ENCODE measurements around the gene LMF1. TPM values are rescaled to one million over a fixed set of nuclear protein-coding genes. Genes with fewer than 3 reads are reported as not detected.

The LMF1 gene
- polyA plus RNA-seq, 3 donors, result 5.9 to 14.7 (median 10.6) TPM

DNA sequence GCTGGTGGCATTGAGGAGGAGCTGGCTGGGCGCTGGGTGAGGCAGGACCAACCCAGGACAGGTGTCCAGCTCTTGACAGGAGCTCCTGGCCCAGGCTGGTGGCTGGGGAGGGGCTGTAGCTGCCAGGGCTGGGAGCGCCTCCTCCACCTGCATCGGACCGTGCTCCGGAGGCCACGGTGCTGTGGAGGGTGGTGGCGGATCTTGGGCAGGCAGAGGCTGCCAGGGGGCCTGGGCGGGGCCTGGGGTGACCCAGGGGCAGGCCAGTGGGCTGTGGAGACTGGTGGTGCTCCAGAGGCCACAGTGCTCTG lies 42.8 kb upstream of the LMF1 start:
- no peak overlapping the region for H3K9ac ChIP-seq (ENCODE audit: insufficient read depth, low read length, poor library complexity, severe bottlenecking)
- Mint-ChIP-seq H3K27ac (no peak overlapping the region), H3K36me3 (no peaks in the 10 kb centered on the region), H3K4me1 (no peaks in the 10 kb centered on the region), H3K4me3 (no peak overlapping the region), H3K9me3 (peaks cover 0 to 3% (median 0%) of the 10 kb centered on the region in 7 donors), H3K27me3 (ENCODE audit: low read depth in 3 of 3) (peaks cover 5 to 12% (median 8%) of the 10 kb centered on the region in 3 donors)
- no peaks in the 10 kb centered on the region for H3K9me3 ChIP-seq (replicated peaks in 1 of 2; ENCODE audit: control insufficient read depth in 1 of 2, insufficient read depth in 1 of 2, low read length in 2 of 2)
- no peaks in the 10 kb centered on the region for H3K36me3 ChIP-seq (replicated peaks in 1 of 2; ENCODE audit: control insufficient read depth in 1 of 2, insufficient read depth in 2 of 2, low read length in 2 of 2)
- no peaks in the 10 kb centered on the region for H3K4me1 ChIP-seq (ENCODE audit: control insufficient read depth in 1 of 2, insufficient read depth in 2 of 2, low read length in 2 of 2)
- 84% methylated on average over 7 of the region's 8 CpGs for WGBS (ENCODE audit: insufficient coverage)
- no peaks in the 10 kb centered on the region for H3K79me2 ChIP-seq (ENCODE audit: insufficient read depth, low read length)
- no peak overlapping the region for H2AFZ ChIP-seq (ENCODE audit: insufficient read depth, low read depth, low read length, poor library complexity, severe bottlenecking)
- no peak overlapping the region for H3K4me3 ChIP-seq (replicated peaks in 1 of 3; ENCODE audit: low read depth in 2 of 3, low read length in 3 of 3)
- no peak for DNase-seq
- H4K20me1 ChIP-seq (ENCODE audit: insufficient read depth, low read length), result no peaks in the 10 kb centered on the region
- H3K4me2 ChIP-seq (replicated peaks; ENCODE audit: extremely low read depth, low read length, poor library complexity, severe bottlenecking), result no peak overlapping the region
- intact Hi-C loops (cut with micrococcal nuclease), result no loop called here
- no peaks in the 10 kb centered on the region for H3K27me3 ChIP-seq (ENCODE audit: control insufficient read depth in 2 of 2, insufficient read depth in 2 of 2, low read length in 2 of 2)
- no peak for TF ChIP-seq CTCF (IDR thresholded peaks at IDR 0.05)
- no peak overlapping the region for H3K27ac ChIP-seq (ENCODE audit: low read depth in 1 of 2, low read length in 2 of 2)

DNA sequence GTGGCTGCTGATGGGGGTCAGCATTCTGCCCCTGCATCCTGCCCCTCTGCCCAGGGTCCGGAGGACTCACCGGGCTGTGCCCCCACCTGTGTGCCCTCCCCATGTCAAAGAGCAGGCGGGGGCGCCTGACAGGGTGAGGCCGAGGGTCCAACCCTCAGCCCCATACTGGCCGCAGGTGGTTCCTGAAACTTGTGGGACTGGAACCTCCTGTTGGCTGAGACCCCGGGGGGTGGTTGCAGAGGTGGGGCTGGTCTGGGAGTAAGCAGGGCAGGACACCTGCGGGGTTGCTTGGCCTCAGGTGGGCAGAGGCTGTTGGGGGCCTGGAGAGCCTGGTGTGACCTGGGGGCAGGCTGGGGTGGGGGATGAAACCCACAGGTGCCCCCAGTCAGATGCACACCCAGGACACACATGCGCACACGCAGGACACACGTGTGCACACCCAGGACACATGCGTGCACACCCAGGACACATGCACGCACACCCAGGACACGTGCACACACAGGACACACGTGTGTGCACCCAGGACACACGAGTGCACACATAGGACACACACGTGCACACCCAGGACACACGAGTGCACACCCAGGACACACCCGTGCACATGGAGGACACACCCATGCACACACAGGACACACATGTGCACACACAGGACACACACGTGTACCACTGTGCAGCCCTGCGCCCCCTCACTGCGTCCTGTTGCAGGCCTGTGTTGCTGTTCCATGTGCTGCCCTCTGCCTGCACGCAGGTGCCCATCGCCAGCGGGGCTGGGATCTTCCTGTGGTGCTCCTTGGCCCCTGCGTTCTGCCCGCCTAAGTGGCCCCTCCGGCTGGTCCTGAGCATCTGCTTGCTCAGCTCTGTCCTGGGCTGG lies 42.2 kb upstream of the LMF1 start:
- Histone ChIP-seq H3K79me2 (ENCODE audit: insufficient read depth, low read length) (no peaks in the 10 kb centered on the region), H3K4me2 (replicated peaks; ENCODE audit: extremely low read depth, low read length, poor library complexity, severe bottlenecking) (no peak overlapping the region), H3K36me3 (replicated peaks in 1 of 2; ENCODE audit: control insufficient read depth in 1 of 2, insufficient read depth in 2 of 2, low read length in 2 of 2) (no peaks in the 10 kb centered on the region), H3K27me3 (ENCODE audit: control insufficient read depth in 2 of 2, insufficient read depth in 2 of 2, low read length in 2 of 2) (no peaks in the 10 kb centered on the region), H2AFZ (ENCODE audit: insufficient read depth, low read depth, low read length, poor library complexity, severe bottlenecking) (no peak overlapping the region), H4K20me1 (ENCODE audit: insufficient read depth, low read length) (no peaks in the 10 kb centered on the region), H3K9me3 (replicated peaks in 1 of 2; ENCODE audit: control insufficient read depth in 1 of 2, insufficient read depth in 1 of 2, low read length in 2 of 2) (no peaks in the 10 kb centered on the region), H3K4me1 (ENCODE audit: control insufficient read depth in 1 of 2, insufficient read depth in 2 of 2, low read length in 2 of 2) (no peaks in the 10 kb centered on the region), H3K27ac (ENCODE audit: low read depth in 1 of 2, low read length in 2 of 2) (no peak overlapping the region), H3K4me3 (replicated peaks in 1 of 3; ENCODE audit: low read depth in 2 of 3, low read length in 3 of 3) (no peak overlapping the region), H3K9ac (ENCODE audit: insufficient read depth, low read length, poor library complexity, severe bottlenecking) (no peak overlapping the region)
- H3K4me3 Mint-ChIP-seq, result no peak overlapping the region
- peaks cover 0 to 5% (median 0%) of the 10 kb centered on the region in 7 donors for H3K9me3 Mint-ChIP-seq
- no peak for DNase-seq
- H3K27ac Mint-ChIP-seq, result no peak overlapping the region
- no peak for TF ChIP-seq CTCF (IDR thresholded peaks at IDR 0.05)
- intact Hi-C loops (cut with micrococcal nuclease), result no loop called here
- peaks cover 7 to 12% (median 10%) of the 10 kb centered on the region in 3 donors for H3K27me3 Mint-ChIP-seq (ENCODE audit: low read depth in 3 of 3)
- H3K36me3 Mint-ChIP-seq, result no peaks in the 10 kb centered on the region
- 89% methylated on average over 27 of the region's 28 CpGs for WGBS (ENCODE audit: insufficient coverage)
- H3K4me1 Mint-ChIP-seq, result no peaks in the 10 kb centered on the region

Data from CD14-positive monocyte (primary cell).